Esophagus muscularis mucosa (tissue), 4 donors: Measurements from ENCODE around the gene PTPRU. TPM values are rescaled to one million over a fixed set of nuclear protein-coding genes. Genes with fewer than 3 reads are reported as not detected.

Source experiments
- DNase-seq: peaks from one replicate; pipeline ENCODE4 v3.0.0-alpha.2; 2017; ENCODE audit errors: extremely low spot score
- H3K27ac ChIP-seq, 4 donors: fragments of 200-600 bp; sonication (generic); replicated peaks in 1 of 4; 1 replicate in 3 of 4; 2 replicates in 1 of 4; pipeline ENCODE4 v1.5.1; 2016 to 2019; ENCODE audit warnings: mild to moderate bottlenecking in 1 of 4
- H3K27me3 ChIP-seq, 4 donors: fragments of 200-600 bp; sonication (generic); one replicate each; pipeline versions ENCODE4 v1.5.1 to v1.6.0; 2016 to 2019
- H3K36me3 ChIP-seq, 4 donors: fragments of 200-600 bp; sonication (generic); one replicate each; pipeline ENCODE4 v1.5.1; 2016 to 2019
- H3K4me1 ChIP-seq, 4 donors: fragments of 200-600 bp; sonication (generic); one replicate each; pipeline ENCODE4 v1.5.1; 2016 to 2019
- H3K4me3 ChIP-seq, 4 donors: fragments of 200-600 bp; sonication (generic); 1 replicate in 2 of 4; 2 replicates in 2 of 4; pipeline ENCODE4 v1.5.1; 2016 to 2019; ENCODE audit warnings: mild to moderate bottlenecking in 4 of 4, moderate library complexity in 1 of 4
- H3K9me3 ChIP-seq, 4 donors: fragments of 200-600 bp; sonication (generic); 1 replicate in 3 of 4; 2 replicates in 1 of 4; pipeline ENCODE4 v1.5.1; 2016 to 2019
- CTCF ChIP-seq, 3 experiments: fragments of 200-600 bp in 2 of 3; fragments of 450-650 bp in 1 of 3; sonication (generic) in 2 of 3; IDR thresholded peaks; one replicate each; pipeline ENCODE4 v1.5.1; 2017 to 2019; ENCODE audit warnings: antibody characterized with exemption in 3 of 3, mild to moderate bottlenecking in 2 of 3, moderate library complexity in 1 of 3
- EP300 ChIP-seq: sonication (generic); formaldehyde crosslinking; IDR thresholded peaks from one replicate; pipeline ENCODE4 v1.6.1; 2017; ENCODE audit warnings: antibody characterized with exemption
- POLR2A ChIP-seq: fragments of 450-650 bp; IDR thresholded peaks from one replicate; pipeline ENCODE4 v1.6.1; 2017; ENCODE audit warnings: antibody characterized with exemption, moderate library complexity, mild to moderate bottlenecking, low read depth
- POLR2AphosphoS5 ChIP-seq, 2 donors: sonication (generic); formaldehyde crosslinking; IDR thresholded peaks; one replicate each; pipeline ENCODE4 v1.6.1; 2017; ENCODE audit warnings: antibody characterized with exemption in 2 of 2
- WGBS: methylation state at CpG from one replicate; pipeline ENCODE4 v1.1.5; 2018; 5-methylcytosine and 5-hydroxymethylcytosine counted together
- intact Hi-C: fragments of 100-400 bp; cut with DNase I; formaldehyde crosslinking; loops from one replicate; pipeline ENCODE4 v1.15.1; 2023
- total RNA-seq, 4 donors: library from RNA; depleted of rRNA; stranded (reverse); fragments of >200 nt; gene quantifications; one replicate each; pipeline versions ENCODE4 v1.1.0 to v1.2.1, GENCODE V29; 2016

PTPRU gene
- total RNA-seq, 4 donors from 2014 or later, result 19.5 to 32.7 (median 27.5) TPM

- Histone ChIP-seq H3K4me1 (no peaks in the 10 kb centered on the region), H3K36me3 (peaks cover 9 to 86% (median 64%) of the 10 kb centered on the region in 4 donors), H3K9me3 (no peaks in the 10 kb centered on the region), H3K4me3 (no peak overlapping the region), H3K27ac (no peak overlapping the region), H3K27me3 (no peaks in the 10 kb centered on the region)
- DNase-seq, result no peak
- WGBS, result 84% methylated on average over 5 of the region's 5 CpGs
- intact Hi-C loops, result no loop called here
- TF ChIP-seq POLR2AphosphoS5 (IDR thresholded peaks at IDR 0.05) (no peak), CTCF (IDR thresholded peaks at IDR 0.05) (no peak), POLR2A (no peak), EP300 (no peak)
These were observed 27.1 kb upstream of the PTPRU start for GRCh38 chr1:29209173-29209572.

- no peaks in the 10 kb centered on the region for H3K27me3 ChIP-seq
- WGBS, result 73% methylated on average over 7 of the region's 7 CpGs
- no peak overlapping the region for H3K27ac ChIP-seq
- no peaks in the 10 kb centered on the region for H3K4me1 ChIP-seq
- H3K36me3 ChIP-seq, result peaks cover 14 to 86% (median 64%) of the 10 kb centered on the region in 4 donors
- H3K4me3 ChIP-seq, result no peak overlapping the region
- DNase-seq, result no peak
- TF ChIP-seq CTCF (IDR thresholded peaks at IDR 0.05) (no peak), EP300 (no peak), POLR2AphosphoS5 (IDR thresholded peaks at IDR 0.05) (no peak), POLR2A (no peak)
- intact Hi-C loops, result no loop called here
- H3K9me3 ChIP-seq, result no peaks in the 10 kb centered on the region
These were observed 25.8 kb upstream of the PTPRU start for GRCh38 chr1:29210278-29211085.

- no peak for TF ChIP-seq POLR2A
- TF ChIP-seq POLR2AphosphoS5 (IDR thresholded peaks at IDR 0.05), result no peak
- no peak for TF ChIP-seq CTCF (IDR thresholded peaks at IDR 0.05)
- TF ChIP-seq EP300, result no peak
- no peaks in the 10 kb centered on the region for H3K9me3 ChIP-seq
- intact Hi-C loops, result no loop called here
- peaks cover 16 to 86% (median 64%) of the 10 kb centered on the region in 4 donors for H3K36me3 ChIP-seq
- no peaks in the 10 kb centered on the region for H3K27me3 ChIP-seq
- no peak for DNase-seq
- no peak overlapping the region for H3K4me3 ChIP-seq
- no peaks in the 10 kb centered on the region for H3K4me1 ChIP-seq
- no peak overlapping the region for H3K27ac ChIP-seq
- 92% methylated on average over 12 of the region's 12 CpGs for WGBS
These were observed 25.0 kb upstream of the PTPRU start for GRCh38 chr1:29211086-29212030.

- 95% methylated on average over 5 of the region's 5 CpGs for WGBS
- no peak for DNase-seq
- TF ChIP-seq POLR2AphosphoS5 (IDR thresholded peaks at IDR 0.05) (no peak), CTCF (IDR thresholded peaks at IDR 0.05) (no peak), EP300 (no peak), POLR2A (no peak)
These were observed 23.3 kb upstream of the PTPRU start for GRCh38 chr1:29213055-29213454.

More at GRCh38 chr1:29213055-29213454, 23.3 kb upstream of the PTPRU start:
- Histone ChIP-seq H3K9me3 (no peaks in the 10 kb centered on the region), H3K36me3 (peaks cover 18 to 87% (median 60%) of the 10 kb centered on the region in 4 donors), H3K4me3 (no peak overlapping the region), H3K27me3 (no peaks in the 10 kb centered on the region), H3K27ac (no peak overlapping the region), H3K4me1 (no peaks in the 10 kb centered on the region)
- intact Hi-C loops, result no loop called here
